PC-3 (cell line): ENCODE data around the gene SEC63. TPM values are rescaled to one million over a fixed set of nuclear protein-coding genes. Genes with fewer than 3 reads are reported as not detected.
"Not testable (repeated sequence)": the region's sequence is repeated elsewhere in the genome, so short reads cannot be mapped to it uniquely, and the experiment has no call there.

Source experiments
- ATAC-seq: fragments of 200-7000 bp; cut with Tn5 transposase; 2 replicates; pipeline ENCODE4 v1.9.1; 2020; ENCODE audit warnings: mild to moderate bottlenecking, moderate library complexity
- BruUV-seq: library from RNA; stranded (reverse); fragments of 400-500 nt; replicated peaks from 2 replicates; lab custom pipeline; 2021; lab: Mats Ljungman, UMichigan
- CTCF ChIA-PET: fragments of 300-600 bp; sonication (Branson Sonifier 250); formaldehyde crosslinking; loops from one replicate; lab custom pipeline; 2022; ENCODE audit warnings: antibody characterized with exemption; lab: Charles Lee
- POLR2A ChIA-PET: fragments of 300-600 bp; sonication (Branson Sonifier 250); formaldehyde crosslinking; loops from one replicate; lab custom pipeline; 2022; ENCODE audit warnings: antibody characterized with exemption; ENCODE audit not compliant: unreplicated experiment; lab: Charles Lee
- DNase-seq: peaks from one replicate; pipeline ENCODE4 v3.0.0-alpha.2; 2015
- H2AFZ ChIP-seq: fragments of 300-600 bp; sonication (generic); 2 replicates; pipeline ENCODE4 v1.6.0; 2016; ENCODE audit warnings: antibody characterized with exemption, low read length
- H3F3A ChIP-seq: fragments of 300-600 bp; sonication (generic); one replicate; pipeline ENCODE4 v1.6.0; 2017; ENCODE audit warnings: antibody characterized with exemption, low read length, control low read depth, mild to moderate bottlenecking; ENCODE audit not compliant: unreplicated experiment
- H3K27ac ChIP-seq: fragments of 300-600 bp; sonication (generic); 2 replicates; pipeline ENCODE4 v1.5.1; 2016; ENCODE audit warnings: mild to moderate bottlenecking, low read length
- H3K27me3 ChIP-seq: fragments of 300-600 bp; sonication (generic); 2 replicates; pipeline ENCODE4 v1.6.1; 2016; ENCODE audit warnings: low read length, mixed read lengths
- H3K36me3 ChIP-seq: fragments of 300-600 bp; sonication (generic); 2 replicates; pipeline ENCODE4 v1.6.1; 2016; ENCODE audit warnings: low read depth, mixed run types, low read length, mixed read lengths
- H3K4me1 ChIP-seq: fragments of 300-600 bp; sonication (generic); 2 replicates; pipeline ENCODE4 v1.5.1; 2016; ENCODE audit warnings: low read length; ENCODE audit not compliant: insufficient read depth
- H3K4me2 ChIP-seq: fragments of 300-600 bp; sonication (generic); 2 replicates; pipeline ENCODE4 v1.6.0; 2016; ENCODE audit warnings: low read length
- H3K4me3 ChIP-seq: fragments of 300-600 bp; sonication (generic); 2 replicates; pipeline ENCODE4 v1.5.1; 2016; ENCODE audit warnings: mild to moderate bottlenecking, low read length, mixed read lengths
- H3K79me2 ChIP-seq: fragments of 300-600 bp; sonication (generic); 2 replicates; pipeline ENCODE4 v1.6.1; 2017; ENCODE audit warnings: low read length, mixed read lengths
- H3K9ac ChIP-seq: fragments of 300-600 bp; sonication (generic); 2 replicates; pipeline ENCODE4 v1.6.0; 2016; ENCODE audit warnings: mild to moderate bottlenecking, low read length
- H3K9me2 ChIP-seq: fragments of 300-600 bp; sonication (generic); replicated peaks from 2 replicates; pipeline ENCODE4 v1.6.1; 2016; ENCODE audit warnings: mixed run types, low read length, mixed read lengths
- H3K9me3 ChIP-seq: fragments of 300-600 bp; sonication (generic); 2 replicates; pipeline ENCODE4 v1.6.1; 2016; ENCODE audit warnings: low read length, mixed read lengths
- H4K20me1 ChIP-seq: fragments of 300-600 bp; sonication (generic); 2 replicates; pipeline ENCODE4 v1.6.1; 2016; ENCODE audit warnings: low read length, mixed read lengths
- EZH2 ChIP-seq: fragments of 300-600 bp; sonication (generic); IDR thresholded peaks from one replicate; pipeline ENCODE4 v1.6.1; 2017; ENCODE audit warnings: antibody characterized with exemption, mild to moderate bottlenecking, low read length; ENCODE audit not compliant: unreplicated experiment
- EZH2phosphoT487 ChIP-seq: fragments of 300-600 bp; sonication (generic); IDR thresholded peaks from 2 replicates; pipeline ENCODE4 v1.6.1; 2018; ENCODE audit warnings: mild to moderate bottlenecking, antibody characterized with exemption, low read length, borderline replicate concordance
- intact Hi-C: fragments of 100-400 bp; cut with micrococcal nuclease; formaldehyde crosslinking; loops from 2 replicates; pipeline ENCODE4 v1.9.0; 2023
- total RNA-seq: library from RNA; depleted of rRNA; stranded (reverse); fragments of >200 nt; gene quantifications from 2 replicates; pipeline ENCODE4 v1.2.3, GENCODE V29; 2014
- TF ChIP-seq, protein P1 (sequence below): fragments of 300-600 bp; sonication (generic); conservative IDR thresholded peaks from 2 replicates; pipeline ENCODE4 v1.5.1; 2017; ENCODE audit warnings: antibody characterized with exemption, low read depth, mild to moderate bottlenecking, low read length

The SEC63 gene
- total RNA-seq, 1 experiment from 2014 or later: 12.2 TPM

DNA sequence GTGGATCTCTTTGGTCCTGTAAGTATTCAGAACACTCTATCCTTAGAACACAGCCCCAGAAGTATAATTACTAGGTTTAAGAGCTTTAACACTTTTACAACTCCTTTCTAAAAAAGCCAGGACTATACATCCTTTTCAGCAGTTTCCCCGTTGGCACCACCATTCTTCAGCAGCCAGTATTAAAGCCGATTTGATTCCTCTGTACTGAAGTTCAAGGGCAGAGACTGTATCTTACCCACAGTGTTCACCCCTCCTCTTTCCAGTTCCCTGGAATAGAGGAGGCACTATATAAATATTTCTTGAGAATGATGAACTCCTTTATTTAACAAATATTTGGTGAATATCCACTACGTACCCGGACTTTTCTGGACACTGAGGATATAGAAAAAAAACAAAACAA lies 15.9 kb downstream of the SEC63 start:
- H3F3A ChIP-seq: no peaks in the 10 kb centered on the region
- intact Hi-C loops: no loop called here
- ChIA-PET POLR2A (no interaction called here), CTCF (no interaction called here)
- TF ChIP-seq EZH2phosphoT487 (no peak), EZH2 (no peak)
- TF ChIP-seq, protein P1, sequence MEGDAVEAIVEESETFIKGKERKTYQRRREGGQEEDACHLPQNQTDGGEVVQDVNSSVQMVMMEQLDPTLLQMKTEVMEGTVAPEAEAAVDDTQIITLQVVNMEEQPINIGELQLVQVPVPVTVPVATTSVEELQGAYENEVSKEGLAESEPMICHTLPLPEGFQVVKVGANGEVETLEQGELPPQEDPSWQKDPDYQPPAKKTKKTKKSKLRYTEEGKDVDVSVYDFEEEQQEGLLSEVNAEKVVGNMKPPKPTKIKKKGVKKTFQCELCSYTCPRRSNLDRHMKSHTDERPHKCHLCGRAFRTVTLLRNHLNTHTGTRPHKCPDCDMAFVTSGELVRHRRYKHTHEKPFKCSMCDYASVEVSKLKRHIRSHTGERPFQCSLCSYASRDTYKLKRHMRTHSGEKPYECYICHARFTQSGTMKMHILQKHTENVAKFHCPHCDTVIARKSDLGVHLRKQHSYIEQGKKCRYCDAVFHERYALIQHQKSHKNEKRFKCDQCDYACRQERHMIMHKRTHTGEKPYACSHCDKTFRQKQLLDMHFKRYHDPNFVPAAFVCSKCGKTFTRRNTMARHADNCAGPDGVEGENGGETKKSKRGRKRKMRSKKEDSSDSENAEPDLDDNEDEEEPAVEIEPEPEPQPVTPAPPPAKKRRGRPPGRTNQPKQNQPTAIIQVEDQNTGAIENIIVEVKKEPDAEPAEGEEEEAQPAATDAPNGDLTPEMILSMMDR: no peak
- no peaks in the 10 kb centered on the region for H3K9me3 ChIP-seq
- BruUV-seq: no TSS peak
- H3K9me2 ChIP-seq: no peaks in the 10 kb centered on the region
- H3K9ac ChIP-seq: no peak overlapping the region
- H3K4me3 ChIP-seq: no peak overlapping the region
- H3K4me2 ChIP-seq: no peak overlapping the region
- no peak overlapping the region for H3K27ac ChIP-seq
- H3K36me3 ChIP-seq: no peaks in the 10 kb centered on the region; the same call in 1 of the 2 replicates
- H2AFZ ChIP-seq: no peak overlapping the region
- peaks cover 98% of the 10 kb centered on the region for H3K79me2 ChIP-seq
- no peaks in the 10 kb centered on the region for H3K27me3 ChIP-seq
- DNase-seq (no peak), ATAC-seq (no peak)
- H4K20me1 ChIP-seq: peaks cover 19% of the 10 kb centered on the region; the same call in 1 of the 2 replicates
- no peaks in the 10 kb centered on the region for H3K4me1 ChIP-seq

DNA sequence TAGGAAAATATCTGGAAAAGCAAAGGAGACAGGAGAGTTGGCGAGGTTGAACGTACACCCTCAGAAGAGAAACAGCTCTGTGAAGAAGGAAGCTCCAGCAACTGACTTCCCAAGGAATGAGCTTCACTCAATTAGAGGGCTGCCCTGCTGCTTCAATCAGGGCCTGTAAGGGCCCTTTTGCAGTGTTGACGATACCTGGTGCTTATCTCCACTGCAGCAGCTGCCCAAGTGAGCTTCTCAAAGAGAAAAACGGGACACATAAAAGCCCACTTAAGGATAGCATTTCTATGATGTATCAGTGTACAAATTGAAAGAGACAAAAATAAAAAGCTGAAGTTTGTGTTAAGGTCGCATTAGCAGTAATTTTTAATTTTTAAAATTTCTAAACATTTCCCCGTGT lies 16.4 kb downstream of the SEC63 start:
- no peak for ATAC-seq
- no peaks in the 10 kb centered on the region; the same call in 1 of the 2 replicates for H3K36me3 ChIP-seq
- POLR2A ChIA-PET: no interaction called here

DNA sequence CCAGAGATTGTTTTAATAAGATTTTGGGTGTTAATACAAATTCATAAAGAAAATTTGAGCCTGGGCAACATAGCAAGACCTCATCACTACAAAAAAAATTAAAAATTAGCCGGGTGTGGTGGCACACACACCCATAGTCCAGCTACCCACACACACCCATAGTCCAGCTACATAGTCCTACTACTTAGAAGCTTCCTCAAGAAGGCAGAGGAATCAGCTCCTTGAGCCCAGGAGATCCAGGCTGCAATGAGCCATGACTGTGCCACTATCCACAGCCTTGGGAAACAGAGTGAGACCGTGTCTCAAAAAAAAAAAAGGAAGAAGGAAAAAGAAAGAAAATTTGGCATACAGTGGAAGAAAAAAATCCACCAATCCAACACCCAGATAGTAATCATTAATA lies 16.8 kb downstream of the SEC63 start:
- Histone ChIP-seq H3K9me2 (no peaks in the 10 kb centered on the region), H3K4me1 (no peaks in the 10 kb centered on the region), H3K9me3 (no peaks in the 10 kb centered on the region), H4K20me1 (peaks cover 19% of the 10 kb centered on the region; the same call in 1 of the 2 replicates), H3K9ac (no peak overlapping the region), H3K4me3 (no peak overlapping the region), H3K4me2 (no peak overlapping the region), H3K27me3 (no peaks in the 10 kb centered on the region), H3F3A (no peaks in the 10 kb centered on the region), H3K79me2 (peaks cover 97% of the 10 kb centered on the region), H3K36me3 (no peaks in the 10 kb centered on the region; the same call in 1 of the 2 replicates), H3K27ac (no peak overlapping the region), H2AFZ (no peak overlapping the region)
- no peak for DNase-seq
- ATAC-seq: no peak
- POLR2A ChIA-PET: no interaction called here
- CTCF ChIA-PET: no interaction called here
- TF ChIP-seq EZH2phosphoT487 (no peak), EZH2 (no peak)
- TF ChIP-seq, protein P1: no peak
- intact Hi-C loops: no loop called here
- BruUV-seq: no TSS peak

More for the DNA sequence above, 16.4 kb downstream of the SEC63 start:
- H3K27me3 ChIP-seq: no peaks in the 10 kb centered on the region
- H3F3A ChIP-seq: no peaks in the 10 kb centered on the region
- peaks cover 97% of the 10 kb centered on the region for H3K79me2 ChIP-seq
- no peak overlapping the region for H3K4me2 ChIP-seq
- no TSS peak for BruUV-seq
- DNase-seq: no peak
- CTCF ChIA-PET: no interaction called here
- TF ChIP-seq EZH2 (no peak), EZH2phosphoT487 (no peak)
- TF ChIP-seq, protein P1: no peak
- no peak overlapping the region for H3K27ac ChIP-seq
- no peaks in the 10 kb centered on the region for H3K9me2 ChIP-seq
- H3K9ac ChIP-seq: no peak overlapping the region
- H4K20me1 ChIP-seq: peaks cover 19% of the 10 kb centered on the region; the same call in 1 of the 2 replicates
- no peaks in the 10 kb centered on the region for H3K4me1 ChIP-seq
- no peak overlapping the region for H2AFZ ChIP-seq
- H3K4me3 ChIP-seq: no peak overlapping the region
- no peaks in the 10 kb centered on the region for H3K9me3 ChIP-seq
- intact Hi-C loops: no loop called here

DNA sequence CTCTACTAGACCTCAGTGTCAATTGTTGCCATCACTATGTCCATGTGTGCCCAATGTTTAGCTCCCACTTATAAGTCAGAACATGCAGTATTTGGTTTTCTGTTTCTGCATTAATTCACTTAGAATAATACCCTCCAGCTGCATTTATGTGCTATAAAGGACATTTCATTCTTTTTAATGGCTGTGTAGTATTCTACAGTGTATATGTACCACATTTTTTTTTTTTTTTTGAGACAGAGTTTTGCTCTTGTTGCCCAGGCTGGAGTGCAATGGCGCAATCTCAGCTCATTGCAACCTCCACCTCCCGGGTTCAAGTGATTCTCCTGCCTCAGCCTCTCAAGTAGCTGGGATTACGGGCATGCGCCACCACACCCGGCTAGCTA lies 21.1 kb downstream of the SEC63 start:
- H3K4me2 ChIP-seq, ATAC-seq, H3K36me3 ChIP-seq, H3K4me1 ChIP-seq, H3F3A ChIP-seq, BruUV-seq, CTCF ChIA-PET, H3K9me2 ChIP-seq, H3K27me3 ChIP-seq, H4K20me1 ChIP-seq, H2AFZ ChIP-seq, DNase-seq, intact Hi-C loops, H3K27ac ChIP-seq, POLR2A ChIA-PET, H3K9ac ChIP-seq, H3K9me3 ChIP-seq, H3K4me3 ChIP-seq: not testable (repeated sequence)
- H3K79me2 ChIP-seq: peaks cover 76% of the 10 kb centered on the region
